Eye (tissue), 1 donor: ENCODE results near the gene ACKR1.

Experiments used
- DNase-seq: peaks from one replicate; pipeline ENCODE4 v3.0.0-alpha.2; 2015

The ACKR1 gene, protein sequence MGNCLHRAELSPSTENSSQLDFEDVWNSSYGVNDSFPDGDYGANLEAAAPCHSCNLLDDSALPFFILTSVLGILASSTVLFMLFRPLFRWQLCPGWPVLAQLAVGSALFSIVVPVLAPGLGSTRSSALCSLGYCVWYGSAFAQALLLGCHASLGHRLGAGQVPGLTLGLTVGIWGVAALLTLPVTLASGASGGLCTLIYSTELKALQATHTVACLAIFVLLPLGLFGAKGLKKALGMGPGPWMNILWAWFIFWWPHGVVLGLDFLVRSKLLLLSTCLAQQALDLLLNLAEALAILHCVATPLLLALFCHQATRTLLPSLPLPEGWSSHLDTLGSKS

DNA sequence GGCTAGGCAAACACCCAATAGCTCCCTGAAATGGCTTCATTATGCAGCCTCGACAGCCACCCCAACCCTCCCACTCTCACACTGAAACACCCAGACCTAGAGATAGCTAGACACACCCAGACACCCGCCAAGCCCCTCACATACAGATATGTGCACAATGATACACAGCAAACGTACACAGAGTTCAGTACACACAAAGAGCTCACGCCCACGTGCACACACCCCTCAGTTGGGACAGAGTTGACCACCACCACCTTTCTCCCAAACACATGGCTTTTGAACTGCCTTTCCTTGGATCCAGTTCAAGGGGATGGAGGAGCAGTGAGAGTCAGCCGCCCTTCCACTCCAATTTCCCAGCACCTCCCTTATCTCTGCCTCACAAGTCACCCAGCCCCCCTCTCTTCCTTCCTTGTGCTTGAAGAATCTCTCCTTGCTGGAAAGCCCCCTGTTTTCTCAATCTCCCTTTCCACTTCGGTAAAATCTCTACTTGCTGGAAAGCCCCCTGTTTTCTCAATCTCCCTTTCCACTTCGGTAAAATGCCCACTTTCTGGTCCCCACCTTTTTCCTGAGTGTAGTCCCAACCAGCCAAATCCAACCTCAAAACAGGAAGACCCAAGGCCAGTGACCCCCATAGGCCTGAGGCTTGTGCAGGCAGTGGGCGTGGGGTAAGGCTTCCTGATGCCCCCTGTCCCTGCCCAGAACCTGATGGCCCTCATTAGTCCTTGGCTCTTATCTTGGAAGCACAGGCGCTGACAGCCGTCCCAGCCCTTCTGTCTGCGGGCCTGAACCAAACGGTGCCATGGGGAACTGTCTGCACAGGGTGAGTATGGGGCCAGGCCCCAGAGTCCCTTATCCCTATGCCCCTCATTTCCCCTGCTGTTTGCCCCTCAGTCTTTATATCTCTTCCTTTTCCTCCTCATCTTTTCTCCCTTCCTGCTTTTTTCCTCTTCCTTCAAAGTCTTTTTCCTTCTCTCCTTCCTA lies at the start of gene ACKR1:
TSS of gene ACKR1 (plus strand) at position 715 of the 981 bp plus-strand sequence. CDS start at position 800, 85 bp downstream.
- no peak for DNase-seq

DNA sequence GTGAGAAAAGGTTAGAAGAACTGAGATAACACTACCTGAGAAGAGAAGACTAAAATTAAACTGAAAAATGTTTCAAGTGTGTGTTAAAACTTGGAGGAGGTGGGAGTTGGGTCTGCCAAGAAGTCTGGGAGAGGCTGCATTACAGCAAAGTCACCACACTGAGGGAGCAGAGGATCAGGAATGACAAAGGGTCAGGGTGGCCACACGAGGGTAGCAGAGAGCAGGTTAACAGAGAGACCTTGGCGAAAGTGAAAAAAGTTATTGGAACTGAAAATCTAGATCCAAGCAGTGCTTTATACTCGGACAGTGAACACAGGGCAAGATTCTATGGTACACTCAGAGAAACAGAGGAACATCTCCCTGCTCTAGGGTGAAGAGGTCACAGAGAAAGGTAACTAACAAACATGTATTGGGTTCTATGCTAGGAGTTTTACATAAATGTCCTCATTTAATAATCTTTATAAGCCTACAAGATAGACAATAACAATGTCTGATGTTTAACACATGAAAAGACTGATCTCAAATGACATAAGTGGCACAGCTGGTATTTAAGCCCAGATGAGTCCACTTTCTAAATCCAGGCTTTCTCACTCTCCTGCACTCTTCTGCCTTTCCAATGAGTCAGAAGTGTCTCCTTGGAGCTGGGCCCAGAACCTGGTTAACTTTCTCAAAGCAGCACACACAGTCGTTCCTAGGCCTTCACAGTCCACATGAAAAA lies 43.5 kb upstream of the ACKR1 start:
- peak; percentile 93 for DNase-seq

DNA sequence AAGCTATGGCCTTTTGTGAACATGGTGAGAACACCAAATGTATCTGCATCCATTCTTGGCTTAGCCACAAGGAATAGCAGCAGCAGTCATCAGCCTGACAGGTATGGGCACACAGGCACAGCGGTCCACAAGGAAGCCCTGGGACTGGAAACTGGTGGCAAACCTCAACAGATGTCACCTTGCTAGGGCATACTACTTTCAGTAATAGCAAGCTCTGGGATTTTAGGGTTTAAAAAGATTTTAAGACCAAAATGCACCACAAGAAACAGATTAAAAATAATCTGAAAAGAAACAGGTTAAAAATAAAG lies 43.0 kb upstream of the ACKR1 start:
- DNase-seq = no peak

DNA sequence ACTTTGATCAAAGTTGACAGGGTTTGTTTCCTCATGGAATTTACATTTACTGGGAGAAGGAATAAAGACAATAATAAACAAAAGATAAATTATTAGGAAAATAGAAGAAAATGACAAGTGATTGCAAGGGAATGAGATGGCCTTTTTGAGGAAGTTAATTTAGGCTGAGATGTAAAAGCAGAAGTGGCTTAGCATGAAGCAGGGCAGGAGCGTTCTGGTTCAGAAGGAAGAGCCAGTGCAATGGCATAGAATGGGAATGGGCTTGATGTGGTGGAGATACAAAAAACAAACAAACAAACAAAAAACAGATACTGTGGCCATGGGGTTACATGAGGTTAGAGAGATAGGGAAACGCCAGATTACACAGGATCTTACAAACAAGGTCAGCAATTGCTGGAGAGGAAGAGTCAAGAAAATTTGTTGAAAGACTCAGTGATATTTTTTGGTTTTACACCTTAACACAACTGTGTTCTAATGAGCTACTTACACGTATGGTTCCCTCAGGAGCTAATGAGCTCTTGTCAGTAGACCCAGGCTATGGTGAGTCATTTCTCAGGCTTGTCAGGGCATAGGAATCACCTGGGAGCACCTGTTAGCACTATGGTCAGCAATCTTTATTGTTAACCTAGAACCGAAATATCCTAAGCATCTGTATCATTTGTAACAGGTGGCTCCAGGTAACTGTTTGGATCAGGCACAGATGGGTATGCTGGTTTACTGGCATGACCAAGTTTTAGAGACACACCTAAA lies 42.0 kb upstream of the ACKR1 start:
- DNase-seq = no peak

DNA sequence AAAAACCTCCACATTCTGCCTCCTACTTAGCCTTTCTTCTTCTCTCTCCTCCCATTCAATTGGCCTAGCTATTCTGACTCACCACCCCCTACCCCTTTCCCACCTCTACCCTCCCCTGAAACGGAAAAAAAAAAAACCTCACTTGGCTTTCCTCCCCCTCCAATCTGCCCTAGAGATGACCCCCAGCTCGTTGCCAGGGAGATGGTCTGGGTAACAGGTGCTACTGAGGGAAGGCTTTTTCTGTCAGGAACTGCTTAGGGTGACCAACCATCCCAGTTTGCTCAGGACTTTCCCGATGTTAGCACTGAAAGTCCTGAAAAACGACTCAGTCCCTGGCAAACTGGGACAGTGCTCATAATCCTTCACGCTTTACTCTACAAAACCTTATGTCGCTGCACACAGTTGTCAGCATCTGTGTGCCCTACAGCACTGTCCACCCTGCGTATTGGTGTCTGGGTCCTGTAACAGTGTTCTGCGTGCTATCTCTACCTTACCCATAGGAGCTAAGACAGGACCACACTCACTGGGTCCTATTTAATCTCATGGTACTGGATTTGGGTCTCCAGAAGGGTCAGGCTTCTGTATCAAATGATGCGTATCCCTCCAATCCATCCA lies 41.0 kb upstream of the ACKR1 start:
- DNase-seq = peak; percentile 86

DNA sequence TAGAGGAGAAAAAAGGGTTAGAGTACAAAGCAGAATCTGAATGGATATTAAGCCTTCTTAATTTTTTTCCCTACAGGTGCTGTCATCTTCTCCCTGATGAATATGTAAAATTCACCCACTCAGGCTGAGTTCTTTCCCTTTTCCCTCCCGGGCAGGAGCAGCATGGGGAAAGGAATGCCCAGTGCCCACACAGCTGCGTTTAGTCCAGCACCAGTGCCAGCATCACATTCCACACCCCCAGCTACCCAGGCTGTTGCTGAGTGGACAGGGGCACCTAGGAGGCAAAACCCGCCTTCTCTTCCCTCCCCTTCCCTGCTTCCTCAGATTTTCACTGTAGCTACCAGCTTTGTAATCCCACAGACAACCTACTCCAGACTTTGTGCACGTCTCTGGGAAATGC lies 36.6 kb upstream of the ACKR1 start:
- DNase-seq = no peak

DNA sequence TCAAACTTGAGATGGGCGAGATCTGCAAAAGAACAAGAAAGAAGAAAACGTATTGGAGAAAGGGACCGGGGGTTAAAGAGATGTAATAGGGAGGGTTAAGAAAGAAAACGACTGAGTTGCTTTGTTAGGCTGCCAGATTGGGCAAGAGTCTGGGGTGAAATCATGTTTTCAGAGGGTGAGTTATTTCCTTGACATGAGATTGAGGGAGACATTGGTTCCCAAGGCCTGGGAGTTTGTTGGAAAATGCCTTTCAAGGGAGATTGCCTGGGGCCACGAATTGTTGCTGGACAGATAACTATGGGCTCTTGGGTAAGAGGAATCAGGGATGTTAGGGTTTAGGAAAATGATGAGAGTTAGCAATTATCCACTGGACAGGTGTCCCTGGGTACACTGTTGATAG lies 34.0 kb upstream of the ACKR1 start:
- peak; percentile 40 for DNase-seq

DNA sequence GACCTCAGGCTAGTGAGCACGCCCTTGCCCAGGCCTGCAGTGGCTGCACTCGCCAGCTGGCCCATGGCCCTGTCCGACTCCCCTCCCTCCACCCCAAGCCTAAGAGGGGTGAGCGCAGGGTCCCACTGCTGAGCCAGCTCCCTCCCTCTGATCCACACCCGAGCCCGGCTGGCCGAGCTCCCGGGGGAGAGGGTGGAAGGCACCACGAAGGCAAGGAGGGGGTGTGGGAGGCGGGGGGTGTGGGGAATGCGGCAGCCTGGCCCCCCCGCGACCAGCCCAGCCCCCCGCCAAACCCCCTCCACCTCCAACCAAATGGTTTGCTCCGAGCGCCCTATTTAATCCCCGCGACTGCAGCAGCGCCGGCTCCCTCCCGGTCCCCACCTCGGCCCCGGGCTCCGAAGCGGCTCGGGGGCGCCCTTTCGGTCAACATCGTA lies 33.4 kb upstream of the ACKR1 start, which contains the start of gene CADM3:
TSS of gene CADM3 (plus strand) at position 362 of the 434 bp plus-strand sequence. CDS start 151 bp downstream, outside the sequence.
- DNase-seq = peak; percentile 90

DNA sequence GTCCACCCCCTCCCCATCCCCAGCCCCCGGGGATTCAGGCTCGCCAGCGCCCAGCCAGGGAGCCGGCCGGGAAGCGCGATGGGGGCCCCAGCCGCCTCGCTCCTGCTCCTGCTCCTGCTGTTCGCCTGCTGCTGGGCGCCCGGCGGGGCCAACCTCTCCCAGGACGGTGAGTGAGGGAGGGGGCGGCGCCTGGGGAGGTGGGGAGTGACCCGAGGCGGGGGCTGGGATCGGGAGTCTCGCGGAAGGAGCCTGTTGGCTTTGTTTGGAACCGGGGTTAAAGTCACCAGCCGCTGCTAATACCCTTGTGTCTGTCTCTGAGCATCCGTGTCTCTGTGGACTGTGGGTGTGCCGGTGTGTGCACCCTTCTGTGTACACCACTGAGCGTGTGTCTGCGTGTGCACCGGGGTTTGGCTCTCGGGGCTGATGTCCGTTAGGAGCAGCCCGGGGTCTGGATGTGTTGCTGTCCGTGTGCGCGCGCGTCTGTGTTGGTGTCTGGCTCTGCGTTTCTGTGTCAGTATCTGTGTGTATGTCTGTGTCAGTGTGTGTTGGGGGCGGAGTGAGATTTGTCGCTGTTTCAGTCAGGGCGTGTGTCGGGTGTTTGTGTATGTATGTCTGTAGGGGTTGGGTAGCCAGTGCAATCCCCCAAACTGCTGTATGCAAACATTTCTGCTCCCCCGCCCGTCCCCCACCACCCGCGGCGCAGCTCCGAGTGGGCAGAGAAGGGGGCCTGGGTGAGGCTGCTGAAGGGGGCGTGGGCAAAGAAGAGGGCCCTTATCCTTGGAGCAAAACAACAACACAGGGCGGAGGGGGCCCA lies 32.8 kb upstream of the ACKR1 start:
- peak; percentile 81 for DNase-seq

DNA sequence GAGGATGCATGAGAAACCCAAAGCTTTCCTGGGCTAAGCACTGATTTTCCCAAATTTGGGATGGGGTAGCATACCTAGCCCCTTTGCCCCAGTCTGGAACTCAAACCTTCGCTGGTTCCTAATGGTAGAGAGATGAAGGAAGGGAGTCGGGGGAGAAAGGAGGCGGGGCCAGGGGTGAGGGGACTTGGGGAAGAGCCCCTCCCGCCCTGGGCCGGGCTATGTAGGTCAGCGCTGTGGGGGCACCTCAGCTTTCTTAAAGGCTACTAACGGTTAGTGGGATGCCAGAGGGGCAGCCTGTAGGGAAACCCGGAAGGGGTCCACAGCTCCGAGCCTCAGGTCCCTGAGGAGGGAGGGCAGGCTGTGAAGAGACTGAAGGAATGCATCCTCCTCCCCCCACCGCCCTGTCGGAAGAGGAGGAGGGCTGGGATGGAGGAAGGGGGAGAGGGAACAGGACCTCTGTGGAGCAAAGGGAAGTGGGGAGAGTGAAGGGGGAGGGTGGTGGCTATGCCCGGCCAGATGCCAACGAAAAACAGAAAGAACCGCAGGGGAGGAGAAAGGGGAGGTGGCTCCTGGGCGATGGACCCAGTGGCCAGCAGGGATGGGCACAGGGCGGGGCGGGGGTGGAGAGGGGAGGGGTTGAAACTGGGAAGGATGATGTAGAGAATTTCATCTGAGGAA lies 31.9 kb upstream of the ACKR1 start:
- DNase-seq = peak; percentile 84

DNA sequence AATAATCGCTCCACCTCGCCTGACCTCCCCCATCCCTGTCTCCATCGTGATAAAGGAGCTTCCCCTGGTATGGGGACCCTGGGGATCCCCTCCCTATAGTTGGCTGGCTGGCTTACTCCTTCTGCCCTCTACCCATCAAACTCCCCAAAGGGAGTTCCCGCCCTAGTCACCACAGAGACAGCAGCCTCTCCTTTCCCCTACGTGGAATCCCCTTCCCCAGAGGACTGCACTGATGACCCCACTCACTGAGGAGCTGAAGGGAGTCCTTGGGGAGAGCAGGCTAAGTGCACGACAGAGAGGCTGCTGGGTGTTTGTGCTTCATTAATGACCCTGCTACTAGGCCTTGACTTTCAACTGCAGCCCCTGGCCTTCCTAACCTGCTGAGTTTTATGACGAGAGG lies 31.4 kb upstream of the ACKR1 start:
- DNase-seq = peak; percentile 64

DNA sequence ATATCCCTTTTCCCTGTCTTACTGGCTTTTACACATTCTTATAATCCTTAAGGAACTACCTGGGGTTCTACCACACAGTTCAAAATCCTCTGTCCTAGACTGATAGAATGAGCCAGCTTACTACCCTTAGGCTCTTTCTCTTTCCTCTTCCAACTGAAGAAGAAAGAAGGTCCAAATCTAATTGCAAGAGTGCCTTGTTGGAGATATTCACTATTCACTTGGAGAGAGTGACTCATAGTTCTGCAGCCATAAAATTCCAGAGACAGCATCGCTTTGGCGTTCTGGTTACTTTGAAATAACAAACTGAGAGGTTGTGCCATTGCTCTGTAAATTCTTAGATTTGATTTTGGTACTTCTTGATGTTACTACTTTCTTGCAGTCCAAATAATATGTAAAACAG lies 29.1 kb upstream of the ACKR1 start:
- no peak for DNase-seq

DNA sequence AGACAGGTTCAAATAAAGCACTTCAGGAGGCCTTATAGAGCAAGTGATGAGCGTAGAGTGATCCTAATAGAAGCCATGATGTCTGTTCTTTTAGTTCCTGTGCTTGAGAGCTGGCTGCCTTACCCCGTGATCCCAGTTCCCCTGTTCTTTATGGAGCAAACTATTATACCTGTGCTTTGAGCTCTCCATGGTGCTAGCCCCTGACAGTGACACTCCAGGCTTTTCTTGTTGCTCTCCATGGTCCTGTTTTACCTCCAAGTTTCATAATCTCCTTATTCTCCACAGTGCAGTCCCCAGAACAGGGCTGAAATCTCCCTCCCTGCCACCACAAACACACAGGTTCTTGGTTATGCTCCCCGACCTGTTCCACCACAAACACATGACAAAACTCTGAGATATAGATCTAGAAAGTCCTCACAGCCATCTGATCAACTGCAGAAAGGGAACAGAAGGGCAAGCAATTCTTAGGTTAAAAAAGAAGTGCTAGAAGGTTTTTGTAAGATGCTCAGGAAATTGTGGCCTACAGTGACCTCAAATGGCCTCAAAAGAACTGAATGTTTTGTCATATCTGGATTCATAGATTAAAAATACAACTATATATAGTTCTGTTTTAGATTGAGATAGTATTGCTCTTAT lies 27.3 kb upstream of the ACKR1 start:
- DNase-seq = peak; percentile 92

DNA sequence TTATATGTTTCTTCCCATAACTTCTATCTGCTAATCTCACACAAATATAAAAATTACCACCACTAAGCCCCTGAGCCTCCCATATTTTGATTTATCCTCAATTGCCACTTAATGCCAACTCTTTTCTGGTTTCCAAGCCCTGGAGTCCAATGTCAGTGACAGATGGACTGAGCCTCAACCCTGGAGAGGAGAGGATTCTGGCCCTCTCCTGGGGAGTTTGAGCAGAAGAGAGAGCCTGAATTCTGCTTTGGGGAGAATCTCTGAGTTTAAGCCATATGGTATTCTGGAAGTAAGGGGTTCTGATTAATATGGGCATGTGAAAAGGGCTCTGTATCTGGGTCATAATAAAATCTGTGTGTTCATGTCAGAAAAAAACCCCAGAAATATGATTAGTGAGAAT lies 24.8 kb upstream of the ACKR1 start:
- no peak for DNase-seq

DNA sequence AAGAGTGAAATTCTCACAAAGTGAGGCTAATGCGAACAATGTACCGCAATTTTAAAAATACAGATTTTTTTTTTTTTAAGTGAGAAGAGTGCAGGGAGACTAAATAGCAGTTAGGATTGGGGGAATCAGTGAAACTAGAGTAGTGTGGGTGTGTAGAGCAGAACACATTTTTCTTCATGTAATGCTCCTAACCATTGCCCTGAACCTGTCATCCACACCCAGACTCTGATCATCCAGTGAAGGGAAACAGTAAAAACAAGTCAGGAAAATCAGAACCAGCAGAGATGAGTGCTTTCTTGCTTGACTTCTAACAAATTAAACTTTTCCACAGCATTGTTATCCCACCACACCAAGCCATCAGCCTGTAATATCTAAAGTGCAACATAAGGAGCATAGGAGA lies 24.2 kb upstream of the ACKR1 start:
- no peak for DNase-seq

DNA sequence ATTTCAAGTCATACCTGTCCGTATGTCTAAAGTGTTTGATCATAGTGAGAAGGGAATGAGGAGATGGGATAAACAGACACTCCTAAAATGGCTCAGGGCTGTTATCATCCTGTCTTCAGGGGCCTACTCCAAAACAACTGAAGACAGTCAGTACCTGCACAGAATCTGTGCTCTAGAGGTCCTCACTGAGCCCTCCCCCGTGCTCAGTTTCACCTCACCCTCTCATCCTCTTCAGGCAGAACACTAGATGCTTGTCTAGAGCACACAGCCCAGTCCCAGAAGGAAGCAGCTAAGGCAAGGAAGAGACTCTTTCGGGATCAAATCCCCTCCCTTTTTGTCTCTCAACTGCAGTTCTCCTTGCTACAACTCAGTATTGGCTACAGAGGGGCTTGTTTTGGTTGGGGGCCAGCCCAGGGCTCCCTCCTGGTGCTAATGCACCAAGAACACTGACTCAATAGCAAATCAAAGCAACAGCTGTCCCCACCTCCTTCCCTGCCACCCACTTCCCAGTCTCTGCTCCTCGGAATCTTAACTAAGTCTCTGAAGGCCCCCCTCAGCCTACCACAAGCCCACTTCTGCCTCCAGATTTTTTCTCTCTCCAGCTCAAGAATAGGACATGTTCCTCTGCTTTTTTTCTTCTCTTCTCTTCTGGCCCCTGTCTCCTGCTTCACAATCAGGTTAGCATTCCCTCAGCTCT lies 23.2 kb upstream of the ACKR1 start:
- no peak for DNase-seq

DNA sequence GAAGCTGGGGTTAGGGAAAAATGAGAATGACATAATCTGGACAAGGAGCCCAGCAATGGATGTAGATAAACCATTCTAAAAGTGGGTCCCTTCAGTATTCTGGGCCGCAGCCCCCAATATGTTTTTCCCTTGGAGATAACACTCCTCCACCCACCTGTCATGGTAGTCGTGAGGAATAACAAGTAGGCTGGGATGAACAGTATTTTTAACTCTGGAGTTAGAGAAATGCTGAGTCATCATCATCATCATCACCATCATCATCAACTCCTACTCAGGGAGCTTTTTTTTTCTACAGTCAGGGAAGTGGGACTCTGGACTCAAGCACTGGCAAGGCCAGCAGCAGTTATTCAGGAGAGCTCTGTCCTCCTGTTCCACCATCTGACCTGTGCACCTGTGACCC lies 20.5 kb upstream of the ACKR1 start:
- no peak for DNase-seq

DNA sequence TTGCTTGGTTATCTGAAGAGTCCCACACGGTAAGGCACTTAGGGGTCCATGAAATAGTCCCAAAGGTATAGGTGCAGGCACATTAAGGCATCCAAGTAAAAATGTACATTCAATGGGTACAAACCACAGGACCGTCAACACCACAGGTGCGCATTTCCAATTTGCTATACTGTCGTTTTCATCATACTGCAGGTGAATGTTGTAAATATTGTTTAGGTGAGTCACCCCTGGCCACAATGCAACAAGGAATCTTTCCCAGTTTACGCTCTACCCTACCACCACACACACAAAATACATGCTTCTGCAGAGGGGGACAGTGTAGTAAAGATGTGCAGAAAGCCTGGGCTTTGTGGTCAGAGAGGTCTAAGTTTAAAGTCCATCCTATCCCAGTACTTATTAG lies 19.6 kb upstream of the ACKR1 start:
- no peak for DNase-seq

DNA sequence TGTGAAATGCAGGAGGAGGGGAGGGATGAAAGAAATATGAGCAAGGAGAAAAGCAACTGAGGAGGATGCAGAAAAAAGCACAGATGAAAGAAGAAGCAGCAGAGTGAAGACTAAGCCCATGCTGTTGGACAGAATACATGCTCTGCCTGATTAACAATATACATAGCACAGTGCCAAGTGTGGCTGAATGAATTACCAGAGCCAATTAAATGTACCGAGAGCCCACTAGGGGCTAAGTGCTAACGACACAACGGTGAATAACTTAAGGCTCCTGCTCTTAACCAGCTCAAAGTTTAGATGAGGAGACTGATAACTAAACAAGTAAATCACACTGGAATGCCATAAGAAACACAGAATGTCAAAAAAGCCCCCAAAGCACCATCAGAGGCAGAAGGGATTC lies 17.6 kb upstream of the ACKR1 start:
- DNase-seq = no peak
